ENCODE data around the gene RET. TPM values are rescaled to one million over a fixed set of nuclear protein-coding genes. Genes with fewer than 3 reads are reported as not detected.

The RET gene
- total RNA-seq, 1 experiment from 2014 or later: 21.4 TPM

- no peak for TF ChIP-seq ATF3 (CRISPR knock-in tag; conservative IDR thresholded peaks at IDR 0.05)
- no peak for TF ChIP-seq USF1 (CRISPR knock-in tag; IDR thresholded peaks at IDR 0.05)
- no peak for TF ChIP-seq ARID4B (CRISPR knock-in tag; IDR thresholded peaks at IDR 0.05; ENCODE audit: borderline replicate concordance)
- no peak for TF ChIP-seq ZNF425 (CRISPR knock-in tag; conservative IDR thresholded peaks at IDR 0.05)
- TF ChIP-seq ZMAT4 (CRISPR knock-in tag; IDR thresholded peaks at IDR 0.05): no peak
- TF ChIP-seq TCF7 (CRISPR knock-in tag; IDR thresholded peaks at IDR 0.05; ENCODE audit: low read depth): no peak
Measured at GRCh38 chr10:43039624-43040481, 37.0 kb upstream of the RET start (continued).

- ChIA-PET CTCF (interaction anchor here (1.2 kb wide), 1 partner anchor 38 kb away, joined by 3 read pairs; no protein-coding TSS in a partner anchor), POLR2A (no interaction called here)
- no peak for DNase-seq (ENCODE audit: low spot score)
- ATAC-seq: no peak
- no peaks in the 10 kb centered on the region; the same call in 1 of the 2 replicates for H3K27me3 Mint-ChIP-seq (ENCODE audit: low read depth)
- H3K27ac Mint-ChIP-seq: no peak overlapping the region
- no peaks in the 10 kb centered on the region for H3K9me3 Mint-ChIP-seq
- H3K4me3 Mint-ChIP-seq: no peak overlapping the region
- H3K4me1 Mint-ChIP-seq: peaks cover 16% of the 10 kb centered on the region
- no peaks in the 10 kb centered on the region for H3K36me3 Mint-ChIP-seq
- TF ChIP-seq JUN (CRISPR knock-in tag; IDR thresholded peaks at IDR 0.05) (no peak), PRDM15 (CRISPR knock-in tag; IDR thresholded peaks at IDR 0.05) (no peak), IRF2 (CRISPR knock-in tag; IDR thresholded peaks at IDR 0.05; ENCODE audit: borderline replicate concordance, low read depth) (no peak), ZBTB21 (CRISPR knock-in tag; IDR thresholded peaks at IDR 0.05; ENCODE audit: borderline replicate concordance) (no peak), MXD4 (CRISPR knock-in tag; IDR thresholded peaks at IDR 0.05; ENCODE audit: borderline replicate concordance) (no peak), RELA (CRISPR knock-in tag; IDR thresholded peaks at IDR 0.05; ENCODE audit: borderline replicate concordance) (no peak), NFATC4 (CRISPR knock-in tag; IDR thresholded peaks at IDR 0.05) (no peak), SMAD4 (CRISPR knock-in tag; IDR thresholded peaks at IDR 0.05) (no peak), CBFB (CRISPR knock-in tag; IDR thresholded peaks at IDR 0.05; ENCODE audit: low read depth) (no peak), HMGA2 (CRISPR knock-in tag; IDR thresholded peaks at IDR 0.05) (no peak), AFF4 (CRISPR knock-in tag; IDR thresholded peaks at IDR 0.05; ENCODE audit: borderline replicate concordance) (no peak), RORB (CRISPR knock-in tag; IDR thresholded peaks at IDR 0.05) (no peak)
Measured at GRCh38 chr10:43040482-43041256, 36.2 kb upstream of the RET start.
